ENCODE results near the gene USP40.

GRCh38 chr2:233535271-233535670 lies 31.3 kb downstream of the USP40 start:
- TF ChIP-seq YY1 (IDR thresholded peaks at IDR 0.05; ENCODE audit: low read depth, low read length) = no peak
- no peak for TF ChIP-seq EP300 (IDR thresholded peaks at IDR 0.05; ENCODE audit: borderline replicate concordance in 1 of 2, low read depth in 2 of 2, low read length in 2 of 2)
- no peak for TF ChIP-seq CTCF (IDR thresholded peaks at IDR 0.05; ENCODE audit: control extremely low read depth in 1 of 3, insufficient read depth in 1 of 3, low read depth in 1 of 3, low read length in 3 of 3)
